Dermis microvascular lymphatic vessel endothelial cell (primary cell): ENCODE results near the gene PTHLH. TPM values are rescaled to one million over a fixed set of nuclear protein-coding genes. Genes with fewer than 3 reads are reported as not detected.

Source experiments
- DNase-seq, 2 donors: peaks; one replicate each; pipeline versions ENCODE4 v3.0.0 to v3.0.0-alpha.2; 2010; ENCODE audit warnings: low read depth in 2 of 2
- total RNA-seq: library from RNA; depleted of rRNA; stranded (reverse); fragments of >200 nt; gene quantifications from 2 replicates; pipeline ENCODE4 v1.2.1, GENCODE V29; 2014

Gene PTHLH
- total RNA-seq, 1 donor from 2014 or later = under 0.01 TPM

DNA sequence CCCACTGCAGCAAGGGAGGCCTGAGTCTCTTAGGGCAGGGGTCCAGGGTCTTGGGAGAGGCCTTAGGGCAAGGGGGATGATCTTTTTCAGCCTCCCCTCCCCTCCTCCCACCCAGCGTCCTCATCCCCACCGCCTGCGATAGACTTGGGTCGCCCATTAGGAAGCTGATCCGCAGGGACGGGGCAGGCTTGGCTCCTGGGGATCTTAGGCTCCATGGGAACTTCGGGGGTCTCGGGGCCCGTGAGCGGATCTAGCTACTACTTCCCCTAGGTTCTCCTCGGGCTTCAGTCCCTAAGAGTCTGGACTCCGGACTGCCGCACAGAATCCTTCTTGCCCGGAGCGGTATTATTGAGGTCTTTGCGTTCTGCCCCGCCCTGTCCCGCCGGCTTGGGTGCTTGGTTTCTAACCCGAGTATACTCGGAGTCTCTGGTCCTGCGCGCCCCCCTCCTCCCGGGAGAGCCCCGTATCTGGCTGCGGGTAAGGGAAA is 2.2 kb upstream of the PTHLH start:
- DNase-seq = no peak

DNA sequence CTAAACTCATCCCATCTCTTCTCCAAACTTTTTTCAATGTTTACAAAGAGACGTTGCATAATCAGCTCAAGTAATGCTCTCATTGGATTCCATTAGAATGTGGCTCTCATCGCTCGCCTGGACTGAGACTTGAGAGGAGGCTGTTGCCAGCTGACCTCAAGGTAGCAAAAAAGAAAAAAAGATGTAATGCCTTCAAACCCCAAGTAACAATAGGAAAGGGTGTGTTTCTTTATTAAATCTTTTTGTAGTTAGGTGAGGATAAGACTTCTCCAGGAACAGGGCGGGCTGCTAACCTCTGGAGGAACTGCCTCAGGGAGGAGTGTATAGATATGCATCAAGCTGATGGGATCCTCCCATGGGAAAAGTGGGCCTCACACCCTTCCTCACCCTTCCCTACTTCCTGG is 956 bp upstream of the PTHLH start:
- no peak for DNase-seq

DNA sequence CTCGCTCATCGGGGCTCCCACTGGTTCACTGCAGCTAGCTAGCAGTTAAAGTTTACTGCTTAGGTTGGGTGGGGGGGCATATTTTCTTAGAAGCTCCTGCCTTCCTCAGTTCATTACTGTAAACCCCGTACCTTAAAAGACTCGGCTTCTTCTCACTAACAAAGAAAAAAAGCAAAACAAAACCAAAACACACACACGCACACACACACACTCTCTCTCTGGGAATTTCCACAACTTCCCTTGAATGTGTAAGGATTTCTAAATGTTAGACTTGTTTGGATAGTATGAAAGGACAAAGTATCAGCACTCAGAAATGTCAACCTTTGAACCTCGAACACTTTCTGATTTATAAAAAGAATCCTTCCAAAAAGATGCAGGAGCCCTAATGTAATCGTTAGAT is 927 bp downstream of the PTHLH start:
- no peak for DNase-seq

DNA sequence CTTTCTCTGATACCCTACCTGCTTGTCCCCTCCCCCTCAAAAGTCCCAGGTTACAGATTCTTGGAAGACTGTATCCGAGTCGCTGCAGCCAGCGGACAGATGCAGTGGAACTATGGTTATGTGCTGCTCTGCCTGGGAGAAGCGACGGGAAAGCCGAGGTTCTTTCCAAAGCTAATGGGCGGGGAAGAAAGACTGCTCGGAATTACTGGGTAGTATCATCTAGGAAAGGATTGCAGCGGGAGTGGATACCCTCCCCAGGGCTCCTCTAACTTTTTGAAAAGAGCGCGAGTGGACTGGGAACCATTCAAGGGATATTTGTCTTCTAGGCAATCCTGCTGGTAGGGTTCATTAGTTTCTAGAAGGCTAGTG is 1.4 kb downstream of the PTHLH start:
- DNase-seq = no peak

DNA sequence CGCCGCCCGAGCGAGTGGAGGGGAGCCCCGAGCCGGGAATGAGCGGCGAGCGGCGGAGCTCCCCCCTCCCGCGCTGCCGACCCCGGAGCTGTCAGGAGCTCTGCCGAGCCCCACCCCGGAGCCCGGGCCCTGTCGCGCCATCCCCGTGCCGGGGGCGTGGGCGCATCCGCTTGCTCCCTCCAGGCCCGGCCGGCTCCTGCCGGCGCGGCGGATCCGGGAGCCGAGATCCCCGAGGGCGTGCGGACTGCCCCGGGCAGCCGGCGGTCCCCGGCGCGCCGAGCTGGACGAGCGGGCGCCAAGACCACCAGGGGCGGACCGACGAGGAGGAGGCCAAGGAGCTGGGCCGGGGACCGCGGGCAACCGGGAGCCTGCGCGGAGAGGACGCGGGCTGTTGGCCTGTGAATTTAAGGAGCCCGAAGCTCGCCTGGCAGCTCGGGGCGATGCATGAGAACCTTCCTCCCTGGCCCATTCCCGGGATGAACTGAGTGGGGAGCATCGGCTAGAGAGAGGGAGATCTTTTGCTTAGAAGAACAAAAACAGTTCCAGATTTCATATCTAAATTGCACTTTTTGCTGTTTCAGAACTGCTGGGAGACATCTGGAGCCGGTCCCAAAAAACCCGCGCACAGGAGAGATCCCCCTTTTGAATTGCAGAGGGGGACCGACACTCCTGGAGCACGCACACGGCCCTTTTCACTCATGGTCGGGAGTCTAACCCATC is 2.0 kb downstream of the PTHLH start:
- peak in 1 of 2 donors; percentile 13 for DNase-seq

DNA sequence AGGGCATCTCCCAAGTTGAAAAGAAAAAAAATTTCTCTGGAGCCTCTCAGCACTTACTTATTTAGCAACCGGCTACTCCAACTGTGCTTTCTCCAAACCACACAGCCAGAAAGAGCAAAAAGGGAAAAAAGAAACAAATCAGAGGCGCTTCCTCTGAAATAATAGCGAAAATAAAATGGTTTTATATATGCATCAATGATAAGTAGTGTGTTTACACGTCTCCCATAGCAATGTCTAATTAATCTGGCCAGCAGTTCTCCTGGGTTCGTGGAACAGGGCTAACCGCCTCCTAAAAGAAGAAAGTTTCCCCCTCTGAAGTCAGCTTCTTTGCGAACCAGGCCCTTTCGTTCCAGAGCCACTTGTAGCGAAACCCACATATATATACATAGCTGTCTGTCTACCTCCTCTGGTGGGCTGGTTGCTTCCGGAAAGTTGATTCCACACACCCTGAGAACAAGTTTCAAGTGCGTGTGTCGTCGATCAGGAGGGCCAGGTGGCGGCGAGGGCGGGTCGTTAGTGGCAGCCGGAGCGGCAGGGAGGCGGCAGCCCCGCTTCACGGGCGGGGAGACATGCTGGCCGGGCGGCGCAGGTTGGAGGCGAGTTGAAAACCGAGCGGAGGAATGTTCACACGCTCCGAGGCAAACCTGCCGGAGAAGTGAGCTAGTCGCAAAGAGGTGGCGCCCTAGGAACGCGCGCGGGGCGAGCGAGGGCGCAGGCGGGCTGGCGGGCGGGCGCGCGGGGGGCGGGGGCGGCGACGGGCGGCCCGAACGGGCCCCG is 2.7 kb downstream of the PTHLH start:
- peak in 1 of 2 donors; percentile 58 for DNase-seq

DNA sequence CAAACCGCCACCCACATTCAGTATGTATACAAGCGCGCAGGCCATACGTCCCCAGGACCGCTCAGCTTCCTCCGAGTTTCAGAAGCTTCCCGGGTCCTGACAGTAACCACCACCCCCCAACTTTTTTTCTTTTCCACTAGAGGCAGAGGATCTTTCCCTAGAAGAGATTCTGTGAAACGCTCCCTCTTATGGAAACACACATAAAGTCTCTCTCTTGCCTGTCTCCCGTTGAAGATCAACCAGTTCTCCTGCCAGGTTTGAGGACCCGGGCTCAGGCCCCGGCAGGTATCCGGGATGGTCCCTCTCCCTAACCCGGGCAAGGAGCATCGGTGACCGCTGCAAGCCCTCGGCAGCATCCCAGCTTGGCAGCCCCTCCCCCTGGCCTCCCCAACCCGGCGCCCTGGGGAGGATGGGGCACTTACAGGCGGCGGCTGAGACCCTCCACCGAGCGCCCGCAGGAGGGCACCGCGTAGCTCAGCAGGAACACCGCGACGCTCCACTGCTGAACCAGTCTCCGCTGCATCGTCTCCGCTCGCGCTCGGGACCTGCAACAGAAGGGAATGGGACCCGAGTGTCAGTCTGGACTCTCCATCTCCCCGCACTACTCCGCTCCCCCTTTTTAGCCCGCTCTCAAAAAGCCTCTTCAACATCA is 3.4 kb downstream of the PTHLH start:
- DNase-seq = peak in 1 of 2 donors; percentile 27

DNA sequence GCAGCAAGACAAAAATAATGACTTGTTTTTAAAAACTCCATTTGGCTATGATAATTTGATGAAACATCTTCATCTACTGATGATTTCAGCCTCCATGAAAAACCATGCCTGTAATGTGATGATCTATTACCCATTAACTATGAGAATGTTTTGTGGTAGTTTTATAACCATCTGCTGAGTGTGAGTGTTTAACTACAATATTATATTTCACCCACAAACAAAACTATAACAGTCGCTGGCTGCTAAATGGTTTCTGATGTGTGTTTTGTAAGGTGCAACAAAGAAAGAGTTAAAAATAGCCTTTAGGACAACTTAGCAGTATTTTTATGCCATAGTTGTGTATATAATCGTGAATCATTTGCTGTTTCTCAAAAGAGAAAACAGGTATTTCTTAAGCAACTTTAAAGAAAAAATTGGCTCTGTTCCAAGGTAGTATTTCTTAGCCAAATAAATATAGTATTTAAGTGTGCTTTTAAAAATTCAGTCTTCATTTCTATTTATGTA is 4.9 kb downstream of the PTHLH start:
- no peak for DNase-seq

DNA sequence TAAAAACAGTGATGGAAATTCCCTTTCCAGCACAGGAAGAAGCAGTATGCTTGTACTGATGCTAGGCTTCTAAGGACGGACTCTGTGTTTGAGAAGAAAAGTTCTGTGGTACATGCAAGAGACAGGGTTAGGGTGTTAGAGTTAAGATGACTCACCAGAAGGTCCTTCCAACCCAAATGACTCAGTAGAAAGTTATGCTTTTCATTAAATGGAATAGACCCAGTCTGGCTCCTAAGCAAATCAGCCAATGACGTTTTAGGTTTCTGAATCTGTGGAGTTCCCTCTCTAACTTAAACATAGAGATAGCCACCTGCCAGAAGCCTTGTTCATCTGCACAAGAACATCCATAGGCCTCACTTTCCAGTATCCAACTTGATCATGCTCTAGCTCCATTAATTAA is 5.7 kb downstream of the PTHLH start:
- peak in 1 of 2 donors; percentile 85 for DNase-seq

DNA sequence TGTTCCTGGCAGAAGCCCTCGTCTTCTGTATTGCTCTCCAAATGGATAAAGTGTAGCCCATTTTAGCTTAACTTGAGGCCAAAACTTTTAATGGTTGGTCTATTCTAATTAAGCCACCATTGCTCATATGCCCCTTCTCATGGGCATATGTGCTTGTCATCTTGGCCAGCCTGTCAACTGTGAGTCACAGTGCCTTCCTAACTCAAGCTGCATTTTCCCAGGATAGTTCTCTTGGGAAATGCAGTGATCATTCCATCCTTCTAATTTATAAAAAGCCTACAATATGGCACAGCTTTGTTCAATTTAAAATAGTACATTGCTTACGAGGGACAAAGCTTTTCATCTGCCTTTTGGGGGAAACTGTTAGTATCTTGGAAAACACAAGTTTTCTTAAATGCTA is 6.6 kb downstream of the PTHLH start:
- peak in 1 of 2 donors; percentile 37 for DNase-seq

DNA sequence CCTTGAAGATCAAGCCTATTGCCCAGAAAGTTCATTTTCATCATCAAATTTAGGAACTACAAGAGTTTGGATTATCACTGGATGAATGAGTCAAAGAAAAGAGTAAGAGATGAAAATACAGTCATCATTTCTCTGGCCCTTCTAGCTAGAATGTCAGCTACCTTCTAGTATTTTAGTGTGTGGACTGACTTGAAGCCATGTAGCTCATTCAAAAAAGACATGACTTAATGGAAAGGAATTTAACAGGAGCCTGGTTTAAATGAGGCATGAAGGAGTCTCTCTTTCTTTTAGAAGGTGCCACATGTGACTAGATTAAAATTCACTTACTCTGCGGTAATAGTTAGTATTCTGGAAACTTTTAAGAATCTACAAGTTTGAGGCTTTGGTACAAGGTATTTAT is 7.1 kb downstream of the PTHLH start:
- no peak for DNase-seq

DNA sequence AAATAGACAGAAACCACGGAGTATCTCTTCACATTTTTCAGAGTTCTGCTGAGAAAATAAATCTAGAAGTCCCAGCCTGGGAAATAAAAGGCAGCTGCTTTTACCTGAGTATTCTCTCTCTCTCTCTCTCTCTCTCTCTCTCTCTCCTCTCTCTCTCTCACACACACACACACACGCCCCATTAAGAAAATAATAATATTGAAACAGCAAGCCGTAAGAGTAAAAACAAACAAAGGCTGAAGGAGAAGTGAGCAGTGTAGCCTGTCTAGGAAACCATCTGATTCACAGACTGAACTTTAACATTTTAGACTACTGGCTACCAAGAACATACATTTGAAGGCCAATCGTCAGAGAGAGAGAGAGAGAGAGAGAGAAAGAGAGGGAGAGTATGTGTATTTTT is 8.4 kb downstream of the PTHLH start:
- no peak for DNase-seq

DNA sequence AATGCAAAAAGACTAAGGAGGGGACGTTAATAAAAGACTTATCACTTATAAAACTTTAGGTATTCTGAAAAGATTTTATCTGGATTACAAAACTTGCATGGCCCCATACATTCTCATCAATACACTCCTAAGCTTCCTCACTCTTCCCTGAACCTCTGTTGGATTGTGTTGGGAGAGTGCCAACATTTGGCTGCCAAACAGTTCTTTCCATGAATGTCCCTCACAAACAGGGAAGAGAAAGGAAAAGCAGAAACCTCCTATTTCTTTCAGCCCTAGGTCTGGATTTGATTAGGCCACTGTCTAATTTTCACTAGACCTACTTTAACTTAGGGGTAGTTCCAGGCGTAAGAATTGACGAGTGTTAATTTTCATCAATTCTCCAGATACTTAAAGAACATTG is 11.7 kb downstream of the PTHLH start:
- DNase-seq = peak; percentile 42 to 66

DNA sequence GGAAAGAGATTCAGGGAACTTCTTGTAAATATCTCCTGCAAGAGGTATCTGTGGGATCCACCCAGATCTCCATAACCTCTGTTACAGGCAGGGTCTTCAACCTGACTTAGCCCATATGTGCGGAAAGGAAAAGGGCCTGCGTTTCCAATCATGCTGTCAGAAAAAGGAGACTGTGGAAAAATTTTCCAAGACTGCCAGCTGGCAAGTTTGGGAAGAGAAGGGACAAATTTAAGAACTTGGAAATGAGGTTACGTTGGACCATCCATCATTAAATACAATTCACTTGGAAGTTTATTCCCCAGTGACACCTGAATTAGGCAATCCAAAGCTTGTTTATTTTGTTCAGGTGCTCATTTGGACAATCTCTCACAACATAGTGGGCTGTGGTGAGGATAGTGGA is 13.9 kb downstream of the PTHLH start:
- DNase-seq = no peak

DNA sequence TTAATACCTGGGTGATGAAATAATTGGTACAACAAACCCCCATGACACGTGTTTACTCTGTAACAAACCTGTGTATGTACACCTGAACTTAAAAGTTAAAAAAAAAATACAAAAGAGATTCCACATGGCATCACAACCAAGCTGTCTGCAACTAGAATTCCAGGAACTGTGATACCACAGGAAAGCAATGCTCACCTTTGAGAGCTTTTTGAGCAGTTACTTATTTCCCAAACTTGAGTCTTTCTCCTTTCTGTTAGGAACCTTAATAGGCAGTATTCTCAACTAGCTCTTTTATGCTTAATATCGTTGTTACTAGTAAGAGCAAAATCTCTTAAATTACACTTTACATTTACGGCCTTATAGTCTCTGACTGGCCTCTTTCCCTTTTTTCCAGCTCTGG is 15.2 kb downstream of the PTHLH start:
- no peak for DNase-seq

DNA sequence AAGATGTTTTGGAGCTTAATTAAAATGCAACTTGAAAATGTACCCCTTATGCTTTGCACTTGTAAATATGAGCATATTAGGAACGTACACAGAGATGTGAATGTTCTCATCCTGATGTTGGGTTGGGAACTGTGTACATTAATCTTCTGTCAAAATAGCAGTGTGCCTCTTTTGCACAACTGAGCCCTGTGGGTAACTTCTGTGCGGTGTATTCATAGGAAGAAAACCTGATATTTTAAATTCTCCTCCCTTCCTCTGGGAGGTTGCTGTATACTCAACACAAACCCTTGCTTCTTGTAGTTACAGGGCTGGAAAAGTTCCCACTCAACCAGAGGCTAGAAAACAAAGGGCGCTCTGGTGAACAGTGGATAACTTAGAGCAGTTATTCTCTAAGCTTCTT is 18.7 kb downstream of the PTHLH start:
- DNase-seq = no peak

DNA sequence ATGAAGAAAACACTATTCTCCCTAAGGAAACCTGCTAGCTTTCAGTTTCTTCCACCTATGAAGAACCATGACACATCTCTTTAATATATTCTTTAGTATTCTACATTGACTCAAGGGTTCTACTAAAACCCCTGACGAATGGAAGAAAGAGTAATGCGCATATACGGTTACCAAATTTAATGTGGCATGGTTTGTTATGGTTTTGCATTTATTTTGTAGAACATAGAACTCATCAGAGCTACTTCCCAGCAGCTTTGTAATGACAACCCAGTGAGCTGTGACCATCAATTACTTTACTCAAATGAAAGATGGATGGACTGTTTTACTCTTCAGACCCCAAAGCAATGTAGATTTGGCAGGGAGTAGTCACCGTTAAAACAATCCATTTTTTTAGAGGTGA is 19.2 kb downstream of the PTHLH start:
- DNase-seq = no peak

DNA sequence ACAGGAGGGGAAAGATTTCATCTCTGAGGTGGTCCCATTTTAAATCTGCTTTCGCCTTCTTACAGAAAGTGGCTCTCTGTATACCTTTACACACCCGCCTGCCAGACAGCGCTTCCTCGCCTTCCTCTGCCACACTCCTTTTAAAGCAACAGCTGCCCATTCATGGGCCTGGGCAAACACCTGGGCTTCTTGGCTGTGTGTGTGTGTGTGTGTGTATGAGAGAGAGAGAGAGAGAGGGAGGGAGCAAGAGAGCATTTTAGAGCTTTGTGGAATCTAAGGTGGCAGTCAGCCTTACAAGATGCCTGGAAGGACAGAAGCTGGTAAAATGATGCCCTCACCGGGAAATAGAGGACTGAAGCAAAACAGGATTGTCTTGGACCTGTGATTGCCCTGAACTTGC is 20.0 kb downstream of the PTHLH start:
- DNase-seq = no peak

DNA sequence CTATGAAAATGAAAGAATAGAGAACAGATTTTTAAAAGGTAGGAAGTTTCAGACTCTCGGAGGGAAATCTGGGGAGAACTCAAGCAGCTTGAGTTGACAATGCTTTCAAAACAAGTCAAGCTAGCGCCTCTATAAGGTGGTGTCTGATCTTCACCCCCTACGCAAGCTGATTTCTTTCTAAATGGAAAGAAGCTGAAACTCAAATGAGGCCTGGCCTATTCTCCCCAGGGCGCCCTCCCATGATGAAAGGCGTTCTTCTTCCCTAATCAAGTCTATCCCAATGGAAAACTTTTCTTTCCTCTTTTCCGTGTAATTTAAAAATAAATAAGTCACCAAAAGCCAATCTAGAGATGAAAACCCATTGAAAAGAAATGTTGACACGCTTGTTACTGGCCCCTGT is 20.6 kb downstream of the PTHLH start:
- DNase-seq = no peak

DNA sequence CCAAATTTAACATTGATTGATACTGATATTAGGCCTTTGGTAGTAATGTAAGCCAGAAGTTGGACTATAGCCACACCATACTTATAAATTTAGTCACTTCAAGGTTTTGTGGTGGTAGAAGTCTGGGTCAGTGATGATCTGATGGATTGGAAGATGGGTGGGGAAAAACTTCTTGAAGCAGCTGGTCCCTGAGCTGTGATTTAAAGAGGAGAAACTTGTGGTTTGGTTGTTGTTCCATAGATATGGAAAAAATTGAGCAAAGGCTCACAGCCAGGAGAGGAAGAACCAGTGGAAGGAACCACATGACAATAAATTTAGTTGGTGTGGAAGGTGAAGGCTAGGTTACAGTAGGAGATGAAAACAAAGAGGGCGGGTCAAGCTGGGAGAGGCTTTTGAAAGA is 26.1 kb downstream of the PTHLH start:
- DNase-seq = no peak

DNA sequence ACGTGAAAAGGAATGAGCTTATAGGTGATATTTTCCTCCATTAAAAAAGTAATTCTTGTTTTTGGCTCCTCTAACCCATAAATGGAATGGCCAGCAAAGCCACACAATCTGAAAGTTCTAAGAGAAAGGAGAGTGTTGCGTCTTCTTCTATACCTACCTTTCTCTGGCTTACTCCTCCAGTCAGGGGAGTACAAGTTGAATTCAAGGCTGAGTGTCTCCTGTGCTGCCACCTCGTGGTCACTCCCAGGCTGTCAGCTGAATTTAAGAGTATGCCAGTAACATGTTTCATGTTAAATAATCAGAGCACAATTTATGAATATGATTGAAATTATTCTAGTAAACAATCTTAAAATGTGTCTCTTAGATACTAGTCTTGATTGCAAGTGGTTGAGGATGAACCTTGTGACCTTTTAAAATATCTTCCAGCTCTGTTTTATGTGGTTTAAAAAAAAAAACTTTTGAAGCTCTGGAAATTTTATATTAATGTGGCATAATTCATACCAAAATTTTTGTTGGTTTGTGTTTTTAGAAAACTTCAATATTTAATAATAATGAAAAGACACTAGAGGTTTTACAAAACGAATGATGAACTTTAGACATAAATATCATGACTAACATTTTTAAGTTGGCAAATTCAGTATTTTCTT is 31.7 kb downstream of the PTHLH start:
- peak; percentile 57 to 79 for DNase-seq

DNA sequence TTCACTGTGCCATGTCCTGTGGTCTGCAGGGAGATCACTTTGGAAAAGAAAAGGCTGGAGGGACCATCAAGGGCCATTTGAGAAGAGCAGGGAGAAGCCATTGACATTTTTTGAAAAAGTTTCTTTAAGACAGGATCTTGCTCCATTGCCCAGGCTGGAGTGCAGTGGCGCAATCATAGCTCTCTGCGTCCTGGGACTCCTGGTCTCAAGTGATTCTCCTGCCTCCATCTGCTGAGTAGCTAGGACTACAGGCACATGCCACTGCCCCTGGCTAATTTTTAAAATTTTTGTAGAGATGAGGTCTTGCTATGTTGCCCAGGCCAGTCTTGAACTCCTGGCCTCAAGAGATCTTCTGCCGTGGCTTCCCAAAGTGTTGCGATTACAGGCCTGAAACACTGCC is 32.3 kb downstream of the PTHLH start:
- DNase-seq = no peak
